Activated T-cell treated with anti-CD3 and anti-CD28 coated beads, Interleukin-2, amount 50 U/mL, for 4 hours (primary cell): ENCODE measurements around the gene ULBP2. TPM values are rescaled to one million over a fixed set of nuclear protein-coding genes. Genes with fewer than 3 reads are reported as not detected.
"Not testable (repeated sequence)": the region's sequence is repeated elsewhere in the genome, so short reads cannot be mapped to it uniquely, and the experiment has no call there.

Experiments
- ATAC-seq, 2 donors: fragments of 200-7000 bp; cut with Tn5 transposase; one replicate each; pipeline ENCODE4 v1.10.0; 2021
- DNase-seq: peaks from one replicate; pipeline ENCODE4 v3.0.0-alpha.2; 2020
- H3K27me3 Mint-ChIP-seq: one replicate; pipeline ENCODE4 v1.8.0; 2021; ENCODE audit warnings: low read depth, mixed read lengths
- H3K36me3 Mint-ChIP-seq: one replicate; pipeline ENCODE4 v1.8.0; 2022; ENCODE audit warnings: mixed read lengths; ENCODE audit not compliant: insufficient read depth
- H3K4me1 Mint-ChIP-seq: one replicate; pipeline ENCODE4 v1.8.0; 2021; ENCODE audit warnings: low read depth, mixed read lengths
- H3K4me3 Mint-ChIP-seq: one replicate; pipeline ENCODE4 v1.8.0; 2021; ENCODE audit warnings: mild to moderate bottlenecking, moderate library complexity, mixed read lengths
- H3K9me3 Mint-ChIP-seq: one replicate; pipeline ENCODE4 v1.8.0; 2021; ENCODE audit warnings: mixed read lengths
- total RNA-seq, 3 donors: library from RNA; stranded (reverse); gene quantifications; one replicate each; pipeline ENCODE4 v1.2.1, GENCODE V29; 2021

Gene ULBP2
- total RNA-seq, 3 donors from 2014 or later = 0.43 to 0.87 (median 0.51) TPM

DNA sequence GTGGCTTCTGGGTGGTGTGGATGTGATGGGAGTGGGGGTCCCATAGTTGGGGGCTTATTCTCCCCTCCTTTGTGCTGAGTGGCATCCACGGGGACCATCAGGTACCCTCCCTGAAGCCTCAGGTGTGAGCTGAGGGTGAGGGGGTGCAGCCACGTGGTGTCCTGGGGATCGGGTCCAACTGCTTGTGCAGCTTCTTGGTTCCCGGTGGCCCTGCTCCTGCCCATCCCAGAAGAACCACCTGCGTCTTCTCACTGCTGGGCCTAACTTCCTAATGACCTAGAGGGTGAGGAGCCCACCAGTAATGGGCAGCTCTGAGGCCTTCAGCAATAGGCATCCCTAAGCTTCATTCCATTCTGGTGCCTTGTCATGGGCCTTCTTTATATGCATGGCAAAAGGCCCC is 1.5 kb downstream of the ULBP2 start:
- peak overlapping the region; percentile 87 for H3K4me3 Mint-ChIP-seq
- H3K9me3 Mint-ChIP-seq, ATAC-seq, DNase-seq, H3K36me3 Mint-ChIP-seq: not testable (repeated sequence)
- peaks cover 36% of the 10 kb centered on the region for H3K27me3 Mint-ChIP-seq
- H3K4me1 Mint-ChIP-seq = peaks cover 22% of the 10 kb centered on the region

- peaks cover 12% of the 10 kb centered on the region for H3K4me1 Mint-ChIP-seq
- H3K4me3 Mint-ChIP-seq, H3K36me3 Mint-ChIP-seq, DNase-seq, ATAC-seq, H3K9me3 Mint-ChIP-seq: not testable (repeated sequence)
- peaks cover 31% of the 10 kb centered on the region for H3K27me3 Mint-ChIP-seq
Observed at GRCh38 chr6:149945276-149945675, 3.5 kb downstream of the ULBP2 start.

- not testable (repeated sequence) for H3K4me3 Mint-ChIP-seq, DNase-seq, H3K36me3 Mint-ChIP-seq, H3K4me1 Mint-ChIP-seq, ATAC-seq, H3K9me3 Mint-ChIP-seq
- H3K27me3 Mint-ChIP-seq = peaks cover 37% of the 10 kb centered on the region
Observed at GRCh38 chr6:149946631-149947030, 4.8 kb downstream of the ULBP2 start.

- not testable (repeated sequence) for H3K4me3 Mint-ChIP-seq, H3K4me1 Mint-ChIP-seq, H3K9me3 Mint-ChIP-seq, H3K36me3 Mint-ChIP-seq, DNase-seq, ATAC-seq
- peaks cover 43% of the 10 kb centered on the region for H3K27me3 Mint-ChIP-seq
Observed at GRCh38 chr6:149947533-149947932, 5.7 kb downstream of the ULBP2 start.

DNA sequence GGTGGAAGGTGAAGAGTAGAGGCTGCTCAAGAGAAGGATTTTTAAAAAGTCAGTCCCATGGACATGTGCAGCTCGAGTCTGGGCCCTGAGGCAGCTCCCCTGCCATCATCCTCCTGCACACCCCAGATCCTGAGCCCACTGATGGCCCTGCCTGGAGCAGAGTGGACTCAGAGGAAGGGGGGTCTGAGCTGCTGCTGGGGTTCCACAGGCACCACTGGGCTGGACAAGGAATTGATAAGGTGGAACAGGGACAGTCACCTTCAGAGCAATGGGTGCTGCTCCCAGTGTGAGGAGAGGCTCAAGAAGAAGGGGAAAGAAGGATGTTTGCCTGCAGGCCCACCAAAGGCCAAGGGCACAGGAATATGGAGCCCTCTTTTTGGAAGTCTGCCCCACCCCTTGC is 6.2 kb downstream of the ULBP2 start:
- Mint-ChIP-seq H3K4me1 (no peaks in the 10 kb centered on the region), H3K27me3 (peaks cover 45% of the 10 kb centered on the region), H3K9me3 (no peaks in the 10 kb centered on the region), H3K36me3 (peaks cover 2% of the 10 kb centered on the region), H3K4me3 (no peak overlapping the region)
- ATAC-seq (no peak), DNase-seq (no peak)

GRCh38 chr6:149948616-149949015 is 6.8 kb downstream of the ULBP2 start:
- H3K4me1 Mint-ChIP-seq = peaks cover 2% of the 10 kb centered on the region
- H3K27me3 Mint-ChIP-seq = peaks cover 48% of the 10 kb centered on the region
- no peak for ATAC-seq

DNA sequence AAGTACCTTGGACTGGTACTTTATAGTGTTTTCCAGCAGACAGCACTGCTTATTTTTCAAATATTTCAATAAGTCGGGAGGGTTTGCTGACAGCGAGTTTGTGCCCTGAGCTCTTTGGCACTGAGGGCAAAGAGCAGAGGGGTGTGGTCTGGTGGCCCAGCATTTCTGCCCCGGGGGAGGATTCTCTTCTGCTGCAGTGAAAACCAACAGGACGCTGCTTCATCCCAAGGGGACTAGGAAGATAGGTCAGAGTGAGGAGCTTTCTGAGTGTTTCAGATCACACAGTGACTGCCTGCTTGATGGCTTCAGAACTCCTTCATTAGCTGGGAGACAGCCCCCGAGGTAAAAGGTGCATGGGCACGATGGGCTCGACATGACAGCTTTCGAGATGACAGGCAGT is 8.6 kb downstream of the ULBP2 start:
- no peak overlapping the region for H3K4me3 Mint-ChIP-seq
- no peaks in the 10 kb centered on the region for H3K36me3 Mint-ChIP-seq
- H3K27me3 Mint-ChIP-seq = peaks cover 54% of the 10 kb centered on the region
- peaks cover 7% of the 10 kb centered on the region for H3K4me1 Mint-ChIP-seq
- DNase-seq (no peak), ATAC-seq (no peak)
- no peaks in the 10 kb centered on the region for H3K9me3 Mint-ChIP-seq

More at GRCh38 chr6:149948616-149949015, 6.8 kb downstream of the ULBP2 start:
- Mint-ChIP-seq H3K9me3 (no peaks in the 10 kb centered on the region), H3K36me3 (peaks cover 2% of the 10 kb centered on the region), H3K4me3 (no peak overlapping the region)
- no peak for DNase-seq

GRCh38 chr6:149951096-149951495 is 9.3 kb downstream of the ULBP2 start:
- Mint-ChIP-seq H3K36me3 (no peaks in the 10 kb centered on the region), H3K27me3 (peaks cover 61% of the 10 kb centered on the region), H3K4me3 (no peak overlapping the region), H3K4me1 (peaks cover 7% of the 10 kb centered on the region), H3K9me3 (no peaks in the 10 kb centered on the region)
- DNase-seq (no peak), ATAC-seq (no peak)

GRCh38 chr6:149951626-149952025 is 9.8 kb downstream of the ULBP2 start:
- H3K36me3 Mint-ChIP-seq = no peaks in the 10 kb centered on the region
- H3K27me3 Mint-ChIP-seq = peaks cover 64% of the 10 kb centered on the region
- H3K4me3 Mint-ChIP-seq = no peak overlapping the region
- ATAC-seq = no peak
- H3K4me1 Mint-ChIP-seq = peaks cover 7% of the 10 kb centered on the region
- DNase-seq = no peak
- H3K9me3 Mint-ChIP-seq = no peaks in the 10 kb centered on the region

- H3K36me3 Mint-ChIP-seq, ATAC-seq, DNase-seq, H3K4me3 Mint-ChIP-seq, H3K4me1 Mint-ChIP-seq, H3K9me3 Mint-ChIP-seq: not testable (repeated sequence)
- H3K27me3 Mint-ChIP-seq = peaks cover 71% of the 10 kb centered on the region
Observed at GRCh38 chr6:149953390-149953789, 11.6 kb downstream of the ULBP2 start.

DNA sequence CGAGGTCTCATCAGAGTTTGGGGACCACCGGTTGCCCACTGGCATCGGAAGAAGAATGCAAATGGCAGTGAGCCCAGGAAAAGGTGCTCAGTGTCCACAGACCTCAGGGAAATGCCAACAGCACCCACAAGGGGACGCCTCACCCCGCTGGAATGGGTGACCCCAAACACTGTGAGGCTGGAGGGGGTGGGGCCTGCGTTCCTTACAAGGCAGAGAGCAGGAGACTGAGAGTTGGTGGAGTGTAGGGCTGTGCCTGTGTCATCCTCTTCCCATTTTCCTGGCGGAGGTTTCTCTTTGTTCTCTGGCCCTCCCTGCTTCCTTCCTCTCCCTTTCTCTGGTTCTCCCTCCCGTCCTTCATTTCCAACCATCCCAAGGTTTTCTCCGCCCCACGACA is 12.1 kb downstream of the ULBP2 start:
- not testable (repeated sequence) for H3K4me3 Mint-ChIP-seq, H3K36me3 Mint-ChIP-seq, H3K9me3 Mint-ChIP-seq, H3K4me1 Mint-ChIP-seq, DNase-seq
- H3K27me3 Mint-ChIP-seq = peaks cover 74% of the 10 kb centered on the region
- ATAC-seq = peak; percentile 67 to 69

GRCh38 chr6:149954328-149954983 is 12.6 kb downstream of the ULBP2 start:
- not testable (repeated sequence) for H3K4me1 Mint-ChIP-seq, H3K4me3 Mint-ChIP-seq, H3K36me3 Mint-ChIP-seq, H3K9me3 Mint-ChIP-seq, DNase-seq
- H3K27me3 Mint-ChIP-seq = peaks cover 77% of the 10 kb centered on the region
- ATAC-seq = peak; percentile 39 to 47

- ATAC-seq = peak; percentile 5 to 10
- H3K4me1 Mint-ChIP-seq, H3K9me3 Mint-ChIP-seq, H3K36me3 Mint-ChIP-seq, DNase-seq: not testable (repeated sequence)
- peaks cover 77% of the 10 kb centered on the region for H3K27me3 Mint-ChIP-seq
- peak overlapping the region; percentile 28 for H3K4me3 Mint-ChIP-seq
Observed at GRCh38 chr6:149954984-149955653, 13.3 kb downstream of the ULBP2 start.

DNA sequence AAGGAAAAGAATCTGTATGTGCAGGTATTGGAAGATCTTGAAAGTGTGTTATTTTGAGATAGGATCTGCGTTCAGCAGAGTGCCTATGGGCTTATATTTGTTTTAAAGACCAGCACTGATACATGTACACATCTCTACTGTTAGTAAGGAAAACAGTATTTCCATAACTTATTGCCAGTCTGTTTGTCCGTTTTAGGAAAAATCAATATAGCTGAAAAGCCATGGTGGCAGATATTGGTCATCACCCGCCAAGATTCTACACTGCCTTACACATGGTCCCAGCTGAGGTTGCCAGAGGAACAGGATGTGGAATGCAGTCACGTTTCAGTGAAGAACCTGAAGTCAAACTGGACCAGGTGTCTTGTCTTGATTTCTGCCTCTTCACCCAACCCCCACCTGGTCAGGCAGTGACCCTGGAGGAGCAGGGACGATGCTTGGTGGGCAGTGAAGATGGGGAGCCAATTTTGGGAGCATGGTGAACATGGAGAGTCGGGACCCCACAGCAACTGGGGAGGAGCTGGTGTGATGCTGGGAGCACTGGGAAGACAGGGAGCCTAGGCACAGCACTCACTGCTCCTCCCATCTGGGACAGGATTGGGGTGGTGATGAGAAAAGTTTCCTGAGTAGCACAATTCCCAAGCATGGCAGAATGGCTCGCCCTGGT is 14.0 kb downstream of the ULBP2 start:
- not testable (repeated sequence) for ATAC-seq, H3K9me3 Mint-ChIP-seq

GRCh38 chr6:149958124-149958523 is 16.3 kb downstream of the ULBP2 start:
- not testable (repeated sequence) for H3K9me3 Mint-ChIP-seq, H3K36me3 Mint-ChIP-seq, H3K4me1 Mint-ChIP-seq, DNase-seq, H3K4me3 Mint-ChIP-seq, ATAC-seq
- peaks cover 77% of the 10 kb centered on the region for H3K27me3 Mint-ChIP-seq

More for the DNA sequence above, 14.0 kb downstream of the ULBP2 start:
- H3K27me3 Mint-ChIP-seq = peaks cover 77% of the 10 kb centered on the region
- not testable (repeated sequence) for DNase-seq, H3K4me3 Mint-ChIP-seq, H3K4me1 Mint-ChIP-seq, H3K36me3 Mint-ChIP-seq
